SK-N-SH (cell line): ENCODE measurements around the gene REG1A. TPM values are rescaled to one million over a fixed set of nuclear protein-coding genes. Genes with fewer than 3 reads are reported as not detected.

Experiments used
- CTCF ChIA-PET: fragments of 300-600, 350-600 bp; formaldehyde crosslinking; extraction: SDS; loops from one replicate; lab custom pipeline; 2021; lab: Yijun Ruan, JAX
- POLR2A ChIA-PET: fragments of 350-600 bp; sonication (Branson Sonifier 250); formaldehyde crosslinking; extraction: SDS; loops from one replicate; lab custom pipeline; 2020; ENCODE audit warnings: antibody characterized with exemption, inconsistent platforms; lab: Yijun Ruan, JAX
- DNase-seq: peaks from one replicate; pipeline ENCODE4 v3.0.0; 2012
- H2AFZ ChIP-seq: fragments of 200-600 bp; sonication (generic); 2 replicates; pipeline ENCODE4 v1.8.1; 2016; ENCODE audit warnings: antibody characterized with exemption, mild to moderate bottlenecking, low read depth
- H3F3A ChIP-seq: fragments of 200-600 bp; sonication (generic); replicated peaks from 2 replicates; pipeline ENCODE3; 2016; ENCODE audit warnings: antibody characterized with exemption, mild to moderate bottlenecking; ENCODE audit not compliant: insufficient read depth
- H3K27ac ChIP-seq, 2 experiments: fragments of 200-500 bp in 1 of 2; fragments of 200-600 bp in 1 of 2; sonication (Bioruptor generic) in 1 of 2; sonication (generic), shearing (Covaris generic) in 1 of 2; 2 replicates each; pipeline versions ENCODE4 v1.5.1 to v1.6.1; 2014 to 2016; ENCODE audit warnings: low read depth in 2 of 2, inconsistent platforms in 1 of 2, low read length in 1 of 2, mild to moderate bottlenecking in 1 of 2, mixed read lengths in 1 of 2
- H3K27me3 ChIP-seq: fragments of 200-600 bp; sonication (generic), shearing (Covaris generic); 2 replicates; pipeline ENCODE4 v1.6.1; 2016; ENCODE audit warnings: mixed run types; ENCODE audit not compliant: insufficient read depth
- H3K36me3 ChIP-seq, 2 experiments: fragments of 200-500 bp in 1 of 2; fragments of 200-600 bp in 1 of 2; sonication (Bioruptor generic) in 1 of 2; sonication (generic) in 1 of 2; replicated peaks in 1 of 2; 2 replicates each; pipeline versions ENCODE3 to v1.5.1; 2014 to 2016; ENCODE audit warnings: low read length in 1 of 2, mild to moderate bottlenecking in 1 of 2; ENCODE audit not compliant: insufficient read depth in 2 of 2, control insufficient read depth in 1 of 2
- H3K4me1 ChIP-seq, 2 experiments: fragments of 200-500 bp in 1 of 2; fragments of 200-600 bp in 1 of 2; sonication (Bioruptor generic) in 1 of 2; sonication (generic), shearing (Covaris generic) in 1 of 2; 2 replicates each; pipeline versions ENCODE4 v1.5.1 to v1.6.1; 2014 to 2016; ENCODE audit warnings: low read depth in 1 of 2, low read length in 1 of 2, mixed run types in 1 of 2; ENCODE audit not compliant: insufficient read depth in 2 of 2, control insufficient read depth in 1 of 2
- H3K4me2 ChIP-seq: fragments of 200-600 bp; sonication (generic), shearing (Covaris generic); 2 replicates; pipeline ENCODE4 v1.6.1; 2017; ENCODE audit warnings: mixed run types
- H3K4me3 ChIP-seq, 2 experiments: fragments of 200-500 bp in 1 of 2; fragments of 200-600 bp in 1 of 2; sonication (Bioruptor generic) in 1 of 2; sonication (generic), shearing (Covaris generic) in 1 of 2; 2 replicates each; pipeline versions ENCODE4 v1.5.1 to v1.8.1; 2014 to 2016; ENCODE audit warnings: low read depth in 2 of 2, inconsistent platforms in 1 of 2, low read length in 1 of 2, mild to moderate bottlenecking in 1 of 2, mixed read lengths in 1 of 2, moderate library complexity in 1 of 2
- H3K79me2 ChIP-seq: fragments of 200-600 bp; sonication (generic); 2 replicates; pipeline ENCODE4 v1.8.1; 2017; ENCODE audit warnings: mild to moderate bottlenecking; ENCODE audit not compliant: insufficient read depth
- H3K9ac ChIP-seq: fragments of 200-600 bp; sonication (generic); 2 replicates; pipeline ENCODE4 v1.6.1; 2017; ENCODE audit warnings: mixed run types
- H3K9me2 ChIP-seq: fragments of 200-600 bp; sonication (generic); 2 replicates; pipeline ENCODE4 v1.6.1; 2017; ENCODE audit warnings: mixed run types
- H3K9me3 ChIP-seq: fragments of 200-600 bp; sonication (generic); 2 replicates; pipeline ENCODE4 v1.6.1; 2017; ENCODE audit warnings: mixed run types, mild to moderate bottlenecking, moderate library complexity
- H4K20me1 ChIP-seq: fragments of 200-600 bp; sonication (generic); 2 replicates; pipeline ENCODE4 v1.6.1; 2017; ENCODE audit warnings: mild to moderate bottlenecking, mixed run types; ENCODE audit not compliant: insufficient read depth
- CHD2 ChIP-seq: fragments of 150-350 bp; IDR thresholded peaks from 2 replicates; pipeline ENCODE4 v1.6.1; 2018; ENCODE audit warnings: low read length; ENCODE audit not compliant: partially characterized antibody
- EZH2phosphoT487 ChIP-seq: fragments of 200-600 bp; sonication (generic); IDR thresholded peaks from 2 replicates; pipeline ENCODE4 v1.6.1; 2017; ENCODE audit warnings: low read depth, mixed run types, mild to moderate bottlenecking, antibody characterized with exemption, moderate library complexity, borderline replicate concordance
- FOXJ3 ChIP-seq: sonication (generic); formaldehyde crosslinking; IDR thresholded peaks from 2 replicates; pipeline ENCODE4 v1.5.1; 2020; ENCODE audit warnings: mild to moderate bottlenecking, missing genetic modification reagents
- MXI1 ChIP-seq: IDR thresholded peaks from 2 replicates; pipeline ENCODE4 v1.6.1; 2012; ENCODE audit warnings: mild to moderate bottlenecking, low read depth, low read length, improper control_type of control experiment
- RAD21 ChIP-seq: IDR thresholded peaks from 2 replicates; pipeline ENCODE4 v1.6.1; 2012; ENCODE audit warnings: mild to moderate bottlenecking, low read length
- RCOR1 ChIP-seq: fragments of 150-350 bp; IDR thresholded peaks from 2 replicates; pipeline ENCODE4 v1.6.1; 2017; ENCODE audit warnings: antibody characterized with exemption, low read length
- RFX5 ChIP-seq: IDR thresholded peaks from 2 replicates; pipeline ENCODE4 v1.6.1; 2012; ENCODE audit warnings: mild to moderate bottlenecking, improper control_type of control experiment, low read length
- SIN3A ChIP-seq: IDR thresholded peaks from 2 replicates; pipeline ENCODE4 v1.6.1; 2012; ENCODE audit warnings: low read depth, mild to moderate bottlenecking, low read length, moderate library complexity, borderline replicate concordance
- SMC3 ChIP-seq: IDR thresholded peaks from 2 replicates; pipeline ENCODE4 v1.6.1; 2012; ENCODE audit warnings: low read depth, low read length, improper control_type of control experiment
- TAF1 ChIP-seq: IDR thresholded peaks from 2 replicates; pipeline ENCODE4 v1.6.1; 2012; ENCODE audit warnings: low read depth, mild to moderate bottlenecking, low read length, moderate library complexity, borderline replicate concordance
- TEAD4 ChIP-seq: IDR thresholded peaks from 2 replicates; pipeline ENCODE4 v1.4.0; 2012; ENCODE audit warnings: mild to moderate bottlenecking, borderline replicate concordance; ENCODE audit not compliant: insufficient read depth
- WGBS: methylation state at CpG from one replicate; pipeline ENCODE4 v1.1.6; 2017; ENCODE audit warnings: low lambda C conversion rate; 5-methylcytosine and 5-hydroxymethylcytosine counted together
- polyA plus RNA-seq, 3 experiments: library from polyadenylated mRNA; depleted of rRNA; stranded (reverse); fragments of >200 nt; gene quantifications; 2 replicates each; pipeline ENCODE4 v1.2.3, GENCODE V29; 2012
- TF ChIP-seq, protein P1 (sequence below): IDR thresholded peaks from 2 replicates; pipeline ENCODE4; 2012
- TF ChIP-seq, protein P2 (sequence below): fragments of 150-350 bp; IDR thresholded peaks from 2 replicates; pipeline ENCODE4 v1.6.1; 2016; ENCODE audit warnings: mild to moderate bottlenecking, low read depth, low read length

Gene REG1A
- polyA plus RNA-seq, 1 of the 3 experiments (the other 2 are of a cell fraction): not detected

GRCh38 chr2:79155826-79156476, 35.7 kb downstream of the REG1A start (continued):
- TF ChIP-seq CHD2: no peak
- TF ChIP-seq, protein P1, sequence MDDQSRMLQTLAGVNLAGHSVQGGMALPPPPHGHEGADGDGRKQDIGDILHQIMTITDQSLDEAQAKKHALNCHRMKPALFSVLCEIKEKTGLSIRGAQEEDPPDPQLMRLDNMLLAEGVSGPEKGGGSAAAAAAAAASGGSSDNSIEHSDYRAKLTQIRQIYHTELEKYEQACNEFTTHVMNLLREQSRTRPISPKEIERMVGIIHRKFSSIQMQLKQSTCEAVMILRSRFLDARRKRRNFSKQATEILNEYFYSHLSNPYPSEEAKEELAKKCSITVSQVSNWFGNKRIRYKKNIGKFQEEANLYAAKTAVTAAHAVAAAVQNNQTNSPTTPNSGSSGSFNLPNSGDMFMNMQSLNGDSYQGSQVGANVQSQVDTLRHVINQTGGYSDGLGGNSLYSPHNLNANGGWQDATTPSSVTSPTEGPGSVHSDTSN: no peak

GRCh38 chr2:79159030-79159429, 38.7 kb downstream of the REG1A start:
- Histone ChIP-seq H3K27ac (no peak overlapping the region), H2AFZ (no peak overlapping the region), H3K4me1 (no peaks in the 10 kb centered on the region; a peak in 1 of 4 replicates), H3K4me2 (no peak overlapping the region), H3K79me2 (no peaks in the 10 kb centered on the region), H3K9ac (no peak overlapping the region), H4K20me1 (no peaks in the 10 kb centered on the region), H3F3A (no peaks in the 10 kb centered on the region), H3K27me3 (no peaks in the 10 kb centered on the region), H3K36me3 (no peaks in the 10 kb centered on the region), H3K9me3 (no peaks in the 10 kb centered on the region), H3K9me2 (no peaks in the 10 kb centered on the region), H3K4me3 (no peak overlapping the region)
- ChIA-PET CTCF (no interaction called here), POLR2A (no interaction called here)
- WGBS: 0% methylated on average over 2 of the region's 2 CpGs
- no peak for DNase-seq
- TF ChIP-seq RCOR1: no peak
- no peak for TF ChIP-seq RFX5
- no peak for TF ChIP-seq TAF1
- TF ChIP-seq, protein P2, sequence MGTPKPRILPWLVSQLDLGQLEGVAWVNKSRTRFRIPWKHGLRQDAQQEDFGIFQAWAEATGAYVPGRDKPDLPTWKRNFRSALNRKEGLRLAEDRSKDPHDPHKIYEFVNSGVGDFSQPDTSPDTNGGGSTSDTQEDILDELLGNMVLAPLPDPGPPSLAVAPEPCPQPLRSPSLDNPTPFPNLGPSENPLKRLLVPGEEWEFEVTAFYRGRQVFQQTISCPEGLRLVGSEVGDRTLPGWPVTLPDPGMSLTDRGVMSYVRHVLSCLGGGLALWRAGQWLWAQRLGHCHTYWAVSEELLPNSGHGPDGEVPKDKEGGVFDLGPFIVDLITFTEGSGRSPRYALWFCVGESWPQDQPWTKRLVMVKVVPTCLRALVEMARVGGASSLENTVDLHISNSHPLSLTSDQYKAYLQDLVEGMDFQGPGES: no peak
- no peak for TF ChIP-seq EZH2phosphoT487
- TF ChIP-seq CHD2: no peak
- no peak for TF ChIP-seq FOXJ3 (CRISPR knock-in tag)
- TF ChIP-seq MXI1: no peak
- no peak for TF ChIP-seq SMC3

- ChIA-PET CTCF (no interaction called here), POLR2A (no interaction called here)
- H3K9me2 ChIP-seq: no peaks in the 10 kb centered on the region
- H3K79me2 ChIP-seq: no peaks in the 10 kb centered on the region
- no peak within 1 kb of the TSS for H3K27ac ChIP-seq
- H3K4me3 ChIP-seq: no peak within 1 kb of the TSS
- no peak within 1 kb of the TSS for H3K9ac ChIP-seq
- H2AFZ ChIP-seq: no peak within 1 kb of the TSS
- no peaks in the 10 kb centered on the region for H4K20me1 ChIP-seq
- no peaks in the 10 kb centered on the region for H3K9me3 ChIP-seq
- no peaks in the 10 kb centered on the region for H3K27me3 ChIP-seq
- TF ChIP-seq SIN3A: no peak
- no peak for TF ChIP-seq TAF1
- no peak for TF ChIP-seq TEAD4
- TF ChIP-seq RAD21: no peak
- no peak within 1 kb of the TSS for H3K4me2 ChIP-seq
- H3K4me1 ChIP-seq: no peaks in the 10 kb centered on the region; a peak in 1 of 4 replicates
- DNase-seq: no peak
- H3F3A ChIP-seq: no peaks in the 10 kb centered on the region
- no peaks in the 10 kb centered on the region for H3K36me3 ChIP-seq
These were observed 39.4 kb downstream of the REG1A start, which contains the start of gene REG3A for GRCh38 chr2:79159653-79160052. Gene REG3A, minus strand, starts transcription at chr2:79159753. Its CDS starts 348 bp downstream, at chr2:79159405.
